ENCODE results near the gene PROM1.

PROM1 gene

GRCh38 chr4:15938640-15939039, 145.2 kb downstream of the PROM1 start, which contains the start of gene FGFBP1:
FGFBP1 (minus strand) TSS chr4:15938740; CDS start chr4:15936632, 2,108 bp downstream.
- no peak for DNase-seq (ENCODE audit: low read depth)

- no peak for DNase-seq (ENCODE audit: low read depth)
Measured at GRCh38 chr4:15938182-15938581, 145.6 kb downstream of the PROM1 start.

GRCh38 chr4:15936495-15936894, 147.3 kb downstream of the PROM1 start:
- DNase-seq (ENCODE audit: low read depth), result no peak

- DNase-seq (ENCODE audit: low read depth), result peak; percentile 62
Measured at GRCh38 chr4:15935504-15936402, 148.1 kb downstream of the PROM1 start.

GRCh38 chr4:15934259-15934658, 149.6 kb downstream of the PROM1 start:
- DNase-seq (ENCODE audit: low read depth), result no peak

- DNase-seq (ENCODE audit: low read depth), result no peak
Measured at GRCh38 chr4:15931451-15932210, 152.2 kb downstream of the PROM1 start.

GRCh38 chr4:15930314-15930713, 153.5 kb downstream of the PROM1 start:
- no peak for DNase-seq (ENCODE audit: low read depth)

- DNase-seq (ENCODE audit: low read depth), result no peak
Measured at GRCh38 chr4:15929540-15929939, 154.3 kb downstream of the PROM1 start.

GRCh38 chr4:15928883-15929282, 154.9 kb downstream of the PROM1 start:
- DNase-seq (ENCODE audit: low read depth), result no peak

- DNase-seq (ENCODE audit: low read depth), result no peak
Measured at GRCh38 chr4:15926486-15926885, 157.3 kb downstream of the PROM1 start.

- no peak for DNase-seq (ENCODE audit: low read depth)
Measured at GRCh38 chr4:15925830-15926229, 158.0 kb downstream of the PROM1 start.

- DNase-seq (ENCODE audit: low read depth), result no peak
Measured at GRCh38 chr4:15921592-15921932, 162.3 kb downstream of the PROM1 start.

- DNase-seq (ENCODE audit: low read depth), result peak; percentile 98
Measured at GRCh38 chr4:15920723-15921591, 162.9 kb downstream of the PROM1 start.

GRCh38 chr4:15918484-15919129, 165.2 kb downstream of the PROM1 start:
- no peak for DNase-seq (ENCODE audit: low read depth)

Data from iris pigment epithelial cell (primary cell).